Esophagus squamous epithelium (tissue), 4 donors: ENCODE data around the gene SCYGR3.

Experiments
- CTCF ChIP-seq, 6 experiments: fragments of 450-650 bp in 4 of 6; fragments of 200-600 bp in 2 of 6; sonication (generic) in 2 of 6; IDR thresholded peaks; one replicate each; pipeline ENCODE4 v1.5.1; 2016 to 2019; ENCODE audit warnings: antibody characterized with exemption in 6 of 6, mild to moderate bottlenecking in 4 of 6, moderate library complexity in 4 of 6
- POLR2A ChIP-seq, 4 donors: fragments of 450-650 bp; IDR thresholded peaks; one replicate each; pipeline ENCODE4 v1.6.1; 2017; ENCODE audit warnings: antibody characterized with exemption in 4 of 4, mild to moderate bottlenecking in 4 of 4, moderate library complexity in 3 of 4

- TF ChIP-seq CTCF (IDR thresholded peaks at IDR 0.05), result no peak
- no peak for TF ChIP-seq POLR2A (IDR thresholded peaks at IDR 0.05)
Observed at GRCh38 chr2:227653419-227653818, 38.8 kb upstream of the SCYGR3 start.
